ENCODE results near the gene MMP25. TPM values are rescaled to one million over a fixed set of nuclear protein-coding genes. Genes with fewer than 3 reads are reported as not detected.

MMP25 gene
- total and polyA plus RNA-seq, 8 donors: 0.28 to 1.6 (median 1.0) TPM

GRCh38 chr16:3003582-3004270 is 42.6 kb upstream of the MMP25 start:
- peak in 1 of 4 donors; percentile 41 for TF ChIP-seq CTCF (IDR thresholded peaks at IDR 0.05)
- H3K27me3 ChIP-seq: no peaks in the 10 kb centered on the region
- H3K27ac ChIP-seq: no peak overlapping the region
- peaks cover 23 to 32% (median 31%) of the 10 kb centered on the region in 3 donors for H3K4me1 ChIP-seq
- DNase-seq (peak; percentile 97 to 99 (median 99)), ATAC-seq (peak; percentile 80 to 94 (median 84)), FAIRE-seq (peak; percentile 82)
- H3K9me3 ChIP-seq: no peaks in the 10 kb centered on the region
- H3K36me3 ChIP-seq: no peaks in the 10 kb centered on the region
- peak overlapping the region in 2 of 4 donors; percentile 13 to 51 for H3K4me3 ChIP-seq
- WGBS, 2 donors: 6 to 8% methylated on average over 47 to 58 of the region's 58 CpGs
- intact Hi-C loops (cut with DNase I): no loop called here

GRCh38 chr16:3004319-3004718 is 42.0 kb upstream of the MMP25 start:
- Histone ChIP-seq H3K27ac (no peak overlapping the region), H3K27me3 (no peaks in the 10 kb centered on the region), H3K4me3 (peak overlapping the region in 1 of 4 donors; percentile 51), H3K36me3 (no peaks in the 10 kb centered on the region), H3K4me1 (peaks cover 27 to 38% (median 31%) of the 10 kb centered on the region in 3 donors), H3K9me3 (no peaks in the 10 kb centered on the region)
- TF ChIP-seq CTCF (IDR thresholded peaks at IDR 0.05): no peak
- DNase-seq: peak in 2 of 6 donors; percentile 72
- ATAC-seq: no peak
- no peak for FAIRE-seq
- intact Hi-C loops (cut with DNase I): no loop called here
- 0 to 1% methylated on average over 20 to 65 of the region's 67 CpGs for WGBS, 2 donors

GRCh38 chr16:3004781-3005284 is 41.5 kb upstream of the MMP25 start:
- WGBS, 2 donors: 3% methylated on average over 25 of the region's 25 CpGs
- no peak for FAIRE-seq
- Histone ChIP-seq H3K27me3 (no peaks in the 10 kb centered on the region), H3K36me3 (no peaks in the 10 kb centered on the region), H3K4me3 (peak overlapping the region; percentile 11 to 51 (median 31)), H3K9me3 (no peaks in the 10 kb centered on the region), H3K4me1 (peaks cover 31 to 43% (median 32%) of the 10 kb centered on the region in 3 donors), H3K27ac (peak overlapping the region; percentile 53 to 93 (median 79))
- ATAC-seq: peak in 2 of 4 donors; percentile 11 to 13
- intact Hi-C loops (cut with DNase I): no loop called here
- no peak for TF ChIP-seq CTCF (IDR thresholded peaks at IDR 0.05)
- DNase-seq: peak in 5 of 6 donors; percentile 74 to 89 (median 79)

GRCh38 chr16:3007059-3007956 is 39.1 kb upstream of the MMP25 start:
- DNase-seq (peak in 5 of 6 donors; percentile 64 to 78 (median 68)), FAIRE-seq (no peak), ATAC-seq (peak; percentile 15 to 46 (median 33))
- Histone ChIP-seq H3K27me3 (no peaks in the 10 kb centered on the region), H3K4me3 (peak overlapping the region in 2 of 4 donors; percentile 45 to 51), H3K36me3 (no peaks in the 10 kb centered on the region), H3K4me1 (peaks cover 41 to 56% (median 43%) of the 10 kb centered on the region in 3 donors), H3K27ac (peak overlapping the region; percentile 53 to 93 (median 79)), H3K9me3 (no peaks in the 10 kb centered on the region)
- intact Hi-C loops (cut with DNase I): no loop called here
- TF ChIP-seq CTCF (IDR thresholded peaks at IDR 0.05): no peak
- WGBS, 2 donors: 15 to 17% methylated on average over 13 of the region's 13 CpGs

Data from pancreas (tissue), 10 donors.